ENCODE results near the gene SPTY2D1.
A peak's percentile ranks its signal among the peaks of the same experiment; 100 is the strongest.
"Not testable (repeated sequence)": the region's sequence is repeated elsewhere in the genome, so short reads cannot be mapped to it uniquely, and the experiment has no call there.

Gene SPTY2D1

GRCh38 chr11:18668131-18668530 lies 34.0 kb upstream of the SPTY2D1 start:
- H3K9ac ChIP-seq (ENCODE audit: low read length in 5 of 5) = no peak overlapping the region
- no peak overlapping the region for H3K4me3 ChIP-seq (ENCODE audit: low read depth in 1 of 5, low read length in 5 of 5)
- peaks cover 0 to 4% (median 0%) of the 10 kb centered on the region in 5 donors for H3K4me1 ChIP-seq (ENCODE audit: control insufficient read depth in 5 of 5, insufficient read depth in 5 of 5, low read length in 5 of 5)
- no peak overlapping the region for H3K27ac ChIP-seq (ENCODE audit: low read depth, low read length)
- H3K27me3 ChIP-seq (ENCODE audit: control insufficient read depth in 5 of 5, insufficient read depth in 4 of 5, low read length in 5 of 5) = no peaks in the 10 kb centered on the region
- no peaks in the 10 kb centered on the region for H3K36me3 ChIP-seq (ENCODE audit: control insufficient read depth in 5 of 5, insufficient read depth in 5 of 5, low read length in 5 of 5)
- H3K9me3 ChIP-seq (ENCODE audit: control insufficient read depth in 5 of 5, low read length in 5 of 5) = no peaks in the 10 kb centered on the region

GRCh38 chr11:18665353-18665872 lies 31.3 kb upstream of the SPTY2D1 start:
- not testable (repeated sequence) for H3K9ac ChIP-seq (ENCODE audit: low read length in 5 of 5); H3K27ac ChIP-seq (ENCODE audit: low read depth, low read length); H3K27me3 ChIP-seq (ENCODE audit: control insufficient read depth in 5 of 5, insufficient read depth in 4 of 5, low read length in 5 of 5); H3K4me1 ChIP-seq (ENCODE audit: control insufficient read depth in 5 of 5, insufficient read depth in 5 of 5, low read length in 5 of 5); H3K4me3 ChIP-seq (ENCODE audit: low read depth in 1 of 5, low read length in 5 of 5); H3K9me3 ChIP-seq (ENCODE audit: control insufficient read depth in 5 of 5, low read length in 5 of 5); H3K36me3 ChIP-seq (ENCODE audit: control insufficient read depth in 5 of 5, insufficient read depth in 5 of 5, low read length in 5 of 5)

- H3K9me3 ChIP-seq (ENCODE audit: control insufficient read depth in 5 of 5, low read length in 5 of 5) = no peaks in the 10 kb centered on the region
- no peak overlapping the region for H3K27ac ChIP-seq (ENCODE audit: low read depth, low read length)
- no peak overlapping the region for H3K9ac ChIP-seq (ENCODE audit: low read length in 5 of 5)
- H3K4me3 ChIP-seq (ENCODE audit: low read depth in 1 of 5, low read length in 5 of 5) = no peak overlapping the region
- H3K27me3 ChIP-seq (ENCODE audit: control insufficient read depth in 5 of 5, insufficient read depth in 4 of 5, low read length in 5 of 5) = no peaks in the 10 kb centered on the region
- H3K36me3 ChIP-seq (ENCODE audit: control insufficient read depth in 5 of 5, insufficient read depth in 5 of 5, low read length in 5 of 5) = no peaks in the 10 kb centered on the region
- H3K4me1 ChIP-seq (ENCODE audit: control insufficient read depth in 5 of 5, insufficient read depth in 5 of 5, low read length in 5 of 5) = no peaks in the 10 kb centered on the region
Observed at GRCh38 chr11:18657673-18658072, 23.5 kb upstream of the SPTY2D1 start.

- peaks cover 0 to 3% (median 0%) of the 10 kb centered on the region in 5 donors for H3K4me1 ChIP-seq (ENCODE audit: control insufficient read depth in 5 of 5, insufficient read depth in 5 of 5, low read length in 5 of 5)
- H3K27ac ChIP-seq (ENCODE audit: low read depth, low read length) = no peak overlapping the region
- H3K27me3 ChIP-seq (ENCODE audit: control insufficient read depth in 5 of 5, insufficient read depth in 4 of 5, low read length in 5 of 5) = no peaks in the 10 kb centered on the region
- H3K9me3 ChIP-seq (ENCODE audit: control insufficient read depth in 5 of 5, low read length in 5 of 5) = no peaks in the 10 kb centered on the region
- no peaks in the 10 kb centered on the region for H3K36me3 ChIP-seq (ENCODE audit: control insufficient read depth in 5 of 5, insufficient read depth in 5 of 5, low read length in 5 of 5)
- no peak overlapping the region for H3K9ac ChIP-seq (ENCODE audit: low read length in 5 of 5)
- H3K4me3 ChIP-seq (ENCODE audit: low read depth in 1 of 5, low read length in 5 of 5) = peak overlapping the region in 1 of 5 donors; percentile 22
Observed at GRCh38 chr11:18650859-18651557, 16.9 kb upstream of the SPTY2D1 start.

- Histone ChIP-seq H3K4me1 (ENCODE audit: control insufficient read depth in 5 of 5, insufficient read depth in 5 of 5, low read length in 5 of 5) (peaks cover 0 to 3% (median 0%) of the 10 kb centered on the region in 5 donors), H3K36me3 (ENCODE audit: control insufficient read depth in 5 of 5, insufficient read depth in 5 of 5, low read length in 5 of 5) (no peaks in the 10 kb centered on the region), H3K9me3 (ENCODE audit: control insufficient read depth in 5 of 5, low read length in 5 of 5) (no peaks in the 10 kb centered on the region), H3K4me3 (ENCODE audit: low read depth in 1 of 5, low read length in 5 of 5) (no peak overlapping the region), H3K27ac (ENCODE audit: low read depth, low read length) (no peak overlapping the region), H3K9ac (ENCODE audit: low read length in 5 of 5) (no peak overlapping the region), H3K27me3 (ENCODE audit: control insufficient read depth in 5 of 5, insufficient read depth in 4 of 5, low read length in 5 of 5) (no peaks in the 10 kb centered on the region)
Observed at GRCh38 chr11:18650353-18650752, 16.2 kb upstream of the SPTY2D1 start.

GRCh38 chr11:18643034-18643433 lies 8.9 kb upstream of the SPTY2D1 start:
- H3K9me3 ChIP-seq (ENCODE audit: control insufficient read depth in 5 of 5, low read length in 5 of 5); H3K4me1 ChIP-seq (ENCODE audit: control insufficient read depth in 5 of 5, insufficient read depth in 5 of 5, low read length in 5 of 5); H3K9ac ChIP-seq (ENCODE audit: low read length in 5 of 5); H3K4me3 ChIP-seq (ENCODE audit: low read depth in 1 of 5, low read length in 5 of 5); H3K36me3 ChIP-seq (ENCODE audit: control insufficient read depth in 5 of 5, insufficient read depth in 5 of 5, low read length in 5 of 5); H3K27ac ChIP-seq (ENCODE audit: low read depth, low read length); H3K27me3 ChIP-seq (ENCODE audit: control insufficient read depth in 5 of 5, insufficient read depth in 4 of 5, low read length in 5 of 5): not testable (repeated sequence)

GRCh38 chr11:18641677-18642076 lies 7.5 kb upstream of the SPTY2D1 start:
- no peak overlapping the region for H3K4me3 ChIP-seq (ENCODE audit: low read depth in 1 of 5, low read length in 5 of 5)
- H3K9ac ChIP-seq (ENCODE audit: low read length in 5 of 5) = no peak overlapping the region
- H3K9me3 ChIP-seq (ENCODE audit: control insufficient read depth in 5 of 5, low read length in 5 of 5) = peaks cover 0 to 3% (median 0%) of the 10 kb centered on the region in 5 donors
- H3K27ac ChIP-seq (ENCODE audit: low read depth, low read length) = no peak overlapping the region
- no peaks in the 10 kb centered on the region for H3K27me3 ChIP-seq (ENCODE audit: control insufficient read depth in 5 of 5, insufficient read depth in 4 of 5, low read length in 5 of 5)
- no peaks in the 10 kb centered on the region for H3K4me1 ChIP-seq (ENCODE audit: control insufficient read depth in 5 of 5, insufficient read depth in 5 of 5, low read length in 5 of 5)
- no peaks in the 10 kb centered on the region for H3K36me3 ChIP-seq (ENCODE audit: control insufficient read depth in 5 of 5, insufficient read depth in 5 of 5, low read length in 5 of 5)

- no peaks in the 10 kb centered on the region for H3K9me3 ChIP-seq (ENCODE audit: control insufficient read depth in 5 of 5, low read length in 5 of 5)
- H3K4me3 ChIP-seq (ENCODE audit: low read depth in 1 of 5, low read length in 5 of 5) = peak overlapping the region; percentile 94 to 99 (median 99)
- H3K36me3 ChIP-seq (ENCODE audit: control insufficient read depth in 5 of 5, insufficient read depth in 5 of 5, low read length in 5 of 5) = no peaks in the 10 kb centered on the region
- no peaks in the 10 kb centered on the region for H3K27me3 ChIP-seq (ENCODE audit: control insufficient read depth in 5 of 5, insufficient read depth in 4 of 5, low read length in 5 of 5)
- peak overlapping the region; percentile 94 to 99 (median 97) for H3K9ac ChIP-seq (ENCODE audit: low read length in 5 of 5)
- peaks cover 5 to 29% (median 28%) of the 10 kb centered on the region in 5 donors for H3K4me1 ChIP-seq (ENCODE audit: control insufficient read depth in 5 of 5, insufficient read depth in 5 of 5, low read length in 5 of 5)
- peak overlapping the region; percentile 94 for H3K27ac ChIP-seq (ENCODE audit: low read depth, low read length)
Observed at GRCh38 chr11:18633256-18634139, 644 bp downstream of the SPTY2D1 start.

GRCh38 chr11:18632841-18633240 lies 1.3 kb downstream of the SPTY2D1 start:
- Histone ChIP-seq H3K9ac (ENCODE audit: low read length in 5 of 5) (peak overlapping the region in 3 of 5 donors; percentile 97 to 99 (median 98)), H3K4me1 (ENCODE audit: control insufficient read depth in 5 of 5, insufficient read depth in 5 of 5, low read length in 5 of 5) (peaks cover 5 to 29% (median 28%) of the 10 kb centered on the region in 5 donors), H3K9me3 (ENCODE audit: control insufficient read depth in 5 of 5, low read length in 5 of 5) (no peaks in the 10 kb centered on the region), H3K27ac (ENCODE audit: low read depth, low read length) (no peak overlapping the region), H3K4me3 (ENCODE audit: low read depth in 1 of 5, low read length in 5 of 5) (peak overlapping the region; percentile 94 to 99 (median 99)), H3K27me3 (ENCODE audit: control insufficient read depth in 5 of 5, insufficient read depth in 4 of 5, low read length in 5 of 5) (no peaks in the 10 kb centered on the region), H3K36me3 (ENCODE audit: control insufficient read depth in 5 of 5, insufficient read depth in 5 of 5, low read length in 5 of 5) (no peaks in the 10 kb centered on the region)

GRCh38 chr11:18624161-18624560 lies 10.0 kb downstream of the SPTY2D1 start:
- Histone ChIP-seq H3K4me3 (ENCODE audit: low read depth in 1 of 5, low read length in 5 of 5) (no peak overlapping the region), H3K9ac (ENCODE audit: low read length in 5 of 5) (no peak overlapping the region), H3K36me3 (ENCODE audit: control insufficient read depth in 5 of 5, insufficient read depth in 5 of 5, low read length in 5 of 5) (no peaks in the 10 kb centered on the region), H3K27ac (ENCODE audit: low read depth, low read length) (no peak overlapping the region), H3K27me3 (ENCODE audit: control insufficient read depth in 5 of 5, insufficient read depth in 4 of 5, low read length in 5 of 5) (no peaks in the 10 kb centered on the region), H3K4me1 (ENCODE audit: control insufficient read depth in 5 of 5, insufficient read depth in 5 of 5, low read length in 5 of 5) (peaks cover 0 to 5% (median under 1%) of the 10 kb centered on the region in 5 donors), H3K9me3 (ENCODE audit: control insufficient read depth in 5 of 5, low read length in 5 of 5) (no peaks in the 10 kb centered on the region)

All from subcutaneous abdominal adipose tissue (tissue), 5 donors.